Measurements from ENCODE around the gene ASPHD2. TPM values are rescaled to one million over a fixed set of nuclear protein-coding genes. Genes with fewer than 3 reads are reported as not detected.

The ASPHD2 gene
- total RNA-seq, 1 donor from 2014 or later = 2.1 TPM

Other genes with a start within 250 kb of the ASPHD2 start
- 26.2 TPM for gene HPS4, start 54.5 kb downstream of the ASPHD2 start, total RNA-seq
- gene SRRD, start 54.6 kb downstream of the ASPHD2 start, total RNA-seq = 21.0 TPM
- gene TFIP11, start 83.2 kb downstream of the ASPHD2 start, total RNA-seq = 23.2 TPM
- gene TPST2, start 160.9 kb downstream of the ASPHD2 start, total RNA-seq = 17.5 TPM
- gene CRYBB1, start 188.8 kb downstream of the ASPHD2 start, total RNA-seq = not detected
- not detected for gene CRYBA4, start 192.7 kb downstream of the ASPHD2 start, total RNA-seq
- 1.1 TPM for gene MIAT, start 228.3 kb downstream of the ASPHD2 start, total RNA-seq

Measured in esophagus mucosa (tissue), 1 donor.